HG03520 (cell line): ENCODE data around the gene VPS4B.
A peak's percentile ranks its signal among the peaks of the same experiment; 100 is the strongest.
"Not testable (repeated sequence)": the region's sequence is repeated elsewhere in the genome, so short reads cannot be mapped to it uniquely, and the experiment has no call there.

Experiments used
- ATAC-seq: cut with Tn5 transposase; IDR thresholded peaks from one replicate; pipeline ENCODE4 v1.9.1; 2021; ENCODE audit warnings: mild to moderate bottlenecking, moderate library complexity; ENCODE audit not compliant: unreplicated experiment

The VPS4B gene

GRCh38 chr18:63373161-63373560 lies 49.1 kb downstream of the VPS4B start:
- no peak for ATAC-seq

- ATAC-seq, result no peak
These were observed 53.7 kb downstream of the VPS4B start for GRCh38 chr18:63368611-63369010.

- peak; percentile 81 for ATAC-seq
These were observed 55.0 kb downstream of the VPS4B start, which contains the start of gene KDSR for GRCh38 chr18:63367053-63367953. KDSR (minus strand) TSS chr18:63367206; CDS start chr18:63367118, 88 bp downstream.

- ATAC-seq, result peak; percentile 23
These were observed 55.8 kb downstream of the VPS4B start for GRCh38 chr18:63366213-63367052.

- no peak for ATAC-seq
These were observed 56.4 kb downstream of the VPS4B start for GRCh38 chr18:63365876-63366212.

- ATAC-seq, result no peak
These were observed 58.3 kb downstream of the VPS4B start for GRCh38 chr18:63363951-63364350.

GRCh38 chr18:63363420-63363819 lies 58.9 kb downstream of the VPS4B start:
- ATAC-seq, result not testable (repeated sequence)

GRCh38 chr18:63356272-63356896 lies 65.9 kb downstream of the VPS4B start:
- ATAC-seq, result no peak

GRCh38 chr18:63350230-63350629 lies 72.0 kb downstream of the VPS4B start:
- no peak for ATAC-seq

GRCh38 chr18:63348508-63349136 lies 73.7 kb downstream of the VPS4B start:
- no peak for ATAC-seq

GRCh38 chr18:63346480-63347183 lies 75.6 kb downstream of the VPS4B start:
- ATAC-seq, result no peak

- ATAC-seq, result no peak
These were observed 76.2 kb downstream of the VPS4B start for GRCh38 chr18:63346031-63346430.

GRCh38 chr18:63344918-63345317 lies 77.4 kb downstream of the VPS4B start:
- ATAC-seq, result no peak

- ATAC-seq, result no peak
These were observed 78.0 kb downstream of the VPS4B start for GRCh38 chr18:63344263-63344662.

- peak; percentile 82 for ATAC-seq
These were observed 80.1 kb downstream of the VPS4B start for GRCh38 chr18:63342206-63342605.

- ATAC-seq, result no peak
These were observed 82.3 kb downstream of the VPS4B start for GRCh38 chr18:63339920-63340484.
